Measurements from ENCODE around the gene CFAP20DC. TPM values are rescaled to one million over a fixed set of nuclear protein-coding genes. Genes with fewer than 3 reads are reported as not detected.

CFAP20DC gene
- total and polyA plus RNA-seq, 7 donors, result 0.03 TPM; not detected in 4

- ATAC-seq (no peak), DNase-seq (no peak)
- intact Hi-C loops (cut with DNase I), result no loop called here
- Histone ChIP-seq H3K4me3 (no peak overlapping the region), H3K36me3 (ENCODE audit: insufficient read depth in 1 of 2, low read depth in 1 of 2) (no peaks in the 10 kb centered on the region), H3K9me3 (no peaks in the 10 kb centered on the region), H3K27me3 (ENCODE audit: insufficient read depth in 3 of 3, low read length in 2 of 3) (peaks cover 0 to 4% (median 0%) of the 10 kb centered on the region in 3 donors), H3K4me1 (no peaks in the 10 kb centered on the region), H3K27ac (no peak overlapping the region)
- peak; percentile 30 for TF ChIP-seq CTCF (IDR thresholded peaks at IDR 0.05)
- WGBS, 3 donors, result 24 to 26% (median 24%) methylated on average over 6 of the region's 6 CpGs
These were observed 55.0 kb downstream of the CFAP20DC start for GRCh38 chr3:58994746-58995330.

- no peak for TF ChIP-seq CTCF (IDR thresholded peaks at IDR 0.05)
- Histone ChIP-seq H3K4me1 (no peaks in the 10 kb centered on the region), H3K27ac (no peak overlapping the region), H3K36me3 (ENCODE audit: insufficient read depth in 1 of 2, low read depth in 1 of 2) (no peaks in the 10 kb centered on the region), H3K27me3 (ENCODE audit: insufficient read depth in 3 of 3, low read length in 2 of 3) (peaks cover 0 to 4% (median 0%) of the 10 kb centered on the region in 3 donors), H3K9me3 (no peaks in the 10 kb centered on the region), H3K4me3 (no peak overlapping the region)
- ATAC-seq (no peak), DNase-seq (no peak)
- intact Hi-C loops (cut with DNase I), result no loop called here
- WGBS, 3 donors, result 91 to 94% (median 92%) methylated on average over 2 of the region's 2 CpGs
These were observed 56.3 kb downstream of the CFAP20DC start for GRCh38 chr3:58993547-58993946.

- Histone ChIP-seq H3K36me3 (ENCODE audit: insufficient read depth in 1 of 2, low read depth in 1 of 2) (no peaks in the 10 kb centered on the region), H3K27me3 (ENCODE audit: insufficient read depth in 3 of 3, low read length in 2 of 3) (peaks cover 0 to 4% (median 0%) of the 10 kb centered on the region in 3 donors), H3K9me3 (no peaks in the 10 kb centered on the region), H3K4me3 (no peak overlapping the region), H3K27ac (no peak overlapping the region), H3K4me1 (no peaks in the 10 kb centered on the region)
- TF ChIP-seq CTCF (IDR thresholded peaks at IDR 0.05), result no peak
- WGBS, 3 donors, result 79 to 84% (median 79%) methylated on average over 5 of the region's 5 CpGs
- intact Hi-C loops (cut with DNase I), result no loop called here
- DNase-seq, result no peak
- ATAC-seq, result no peak
These were observed 58.2 kb downstream of the CFAP20DC start for GRCh38 chr3:58991623-58992022.

- ATAC-seq (no peak), DNase-seq (no peak)
- peaks cover 0 to 4% (median 0%) of the 10 kb centered on the region in 3 donors for H3K27me3 ChIP-seq (ENCODE audit: insufficient read depth in 3 of 3, low read length in 2 of 3)
- H3K36me3 ChIP-seq (ENCODE audit: insufficient read depth in 1 of 2, low read depth in 1 of 2), result no peaks in the 10 kb centered on the region
- no peak overlapping the region for H3K27ac ChIP-seq
- H3K9me3 ChIP-seq, result no peaks in the 10 kb centered on the region
- intact Hi-C loops (cut with DNase I), result no loop called here
- no peaks in the 10 kb centered on the region for H3K4me1 ChIP-seq
- H3K4me3 ChIP-seq, result no peak overlapping the region
- no peak for TF ChIP-seq CTCF (IDR thresholded peaks at IDR 0.05)
These were observed 58.8 kb downstream of the CFAP20DC start for GRCh38 chr3:58991026-58991425.

GRCh38 chr3:58989955-58990354, 59.9 kb downstream of the CFAP20DC start:
- DNase-seq (no peak), ATAC-seq (no peak)
- no peak overlapping the region for H3K4me3 ChIP-seq
- no peak overlapping the region for H3K27ac ChIP-seq
- H3K4me1 ChIP-seq, result no peaks in the 10 kb centered on the region
- H3K9me3 ChIP-seq, result no peaks in the 10 kb centered on the region
- H3K27me3 ChIP-seq (ENCODE audit: insufficient read depth in 3 of 3, low read length in 2 of 3), result peaks cover 0 to 4% (median 0%) of the 10 kb centered on the region in 3 donors
- no peak for TF ChIP-seq CTCF (IDR thresholded peaks at IDR 0.05)
- intact Hi-C loops (cut with DNase I), result no loop called here
- no peaks in the 10 kb centered on the region for H3K36me3 ChIP-seq (ENCODE audit: insufficient read depth in 1 of 2, low read depth in 1 of 2)
